SK-N-MC (cell line): ENCODE measurements around the gene FLRT2.

ENCODE experiments used
- DNase-seq: peaks from one replicate; pipeline ENCODE4 v3.0.0-alpha.2; 2011; ENCODE audit warnings: low read depth, low spot score
- H3K27ac ChIP-seq: fragments of 200-600 bp; sonication (generic); 2 replicates; pipeline ENCODE4 v1.5.1; 2016; ENCODE audit warnings: mixed run types
- H3K36me3 ChIP-seq: fragments of 200-600 bp; sonication (generic); 2 replicates; pipeline ENCODE4 v1.6.1; 2017; ENCODE audit warnings: antibody characterized with exemption, low read length, mixed read lengths; ENCODE audit not compliant: insufficient read depth
- H3K4me3 ChIP-seq: fragments of 200-600 bp; sonication (generic); 2 replicates; pipeline ENCODE4 v1.5.1; 2016
- H3K9ac ChIP-seq: fragments of 200-600 bp; sonication (generic); 2 replicates; pipeline ENCODE4 v1.8.0; 2017; ENCODE audit warnings: mixed run types, mixed read lengths; ENCODE audit not compliant: insufficient read length
- H3K9me3 ChIP-seq: fragments of 200-600 bp; sonication (generic); 2 replicates; pipeline ENCODE4 v1.6.1; 2017; ENCODE audit warnings: low read depth, mild to moderate bottlenecking, antibody characterized with exemption, low read length, moderate library complexity, mixed read lengths
- EZH2 ChIP-seq: fragments of 200-600 bp; sonication (generic); IDR thresholded peaks from one replicate; pipeline ENCODE4 v1.6.1; 2017; ENCODE audit warnings: antibody characterized with exemption
- FOXP2 ChIP-seq: optimal IDR thresholded peaks from 2 replicates; pipeline ENCODE3; 2011; ENCODE audit warnings: mild to moderate bottlenecking, moderate library complexity; ENCODE audit not compliant: insufficient read depth; ENCODE audit errors: extremely low read length, control extremely low read depth
- POLR2AphosphoS5 ChIP-seq: IDR thresholded peaks from 2 replicates; pipeline ENCODE4 v1.6.1; 2012; ENCODE audit warnings: mild to moderate bottlenecking, low read depth, low read length, borderline replicate concordance

Gene FLRT2

DNA sequence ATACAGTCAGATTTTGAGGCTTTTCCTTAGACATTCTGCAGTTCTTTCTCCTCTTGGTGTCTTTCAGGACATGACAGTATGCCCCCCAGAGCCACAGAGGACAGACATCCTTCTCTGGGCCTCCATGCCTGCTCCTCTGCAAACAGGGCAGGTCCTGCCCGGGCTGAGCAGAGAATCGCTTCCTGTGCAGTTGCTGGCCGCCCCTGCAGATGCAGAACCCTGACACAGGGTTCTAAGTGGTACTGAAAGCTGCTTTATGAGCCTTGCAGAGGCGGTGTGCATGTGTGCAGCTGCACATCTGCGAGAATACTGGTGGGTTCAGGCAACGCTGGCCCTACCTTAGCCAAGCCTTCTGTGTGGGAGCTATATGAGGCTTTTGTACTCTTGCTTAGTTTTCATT, 54.5 kb downstream of the FLRT2 start:
- 0 out of 2 replicates have a peak overlapping the region, but pooled peaks have one; percentile 58 for H3K27ac ChIP-seq
- H3K9ac ChIP-seq, result no peak overlapping the region
- H3K4me3 ChIP-seq, result no peak overlapping the region
- no peak for TF ChIP-seq POLR2AphosphoS5
- peaks cover 5% of the 10 kb centered on the region; the same call in 1 of the 2 replicates for H3K9me3 ChIP-seq
- peaks cover 81% of the 10 kb centered on the region for H3K36me3 ChIP-seq
- DNase-seq, result no peak

DNA sequence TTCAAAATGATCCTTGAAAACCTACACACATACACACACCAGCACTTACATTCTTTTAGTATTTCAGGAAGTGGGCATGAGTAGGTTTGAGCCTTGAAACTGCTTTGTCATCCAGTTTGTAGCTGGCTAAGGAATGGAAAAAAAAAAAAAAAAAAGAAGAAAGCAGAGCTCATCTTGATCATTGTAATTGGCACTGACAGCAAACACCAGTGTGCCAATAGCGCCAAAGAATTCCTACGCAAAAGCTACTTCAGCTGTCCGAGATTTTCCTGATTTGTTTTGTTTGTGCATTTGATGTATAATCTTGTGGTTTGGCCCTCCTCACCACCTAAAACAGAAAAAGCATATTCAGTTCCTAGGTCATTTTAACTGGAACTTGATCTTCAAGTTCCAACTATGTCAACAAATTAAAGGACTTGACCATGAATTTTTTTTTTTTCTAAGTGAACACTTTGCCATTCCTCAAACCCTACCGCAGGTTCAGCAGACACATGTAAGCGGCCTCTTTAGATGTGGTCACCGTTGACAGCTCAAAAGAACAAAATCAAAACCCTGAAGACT, 57.3 kb downstream of the FLRT2 start:
- H3K27ac ChIP-seq, result peak overlapping the region; percentile 81
- H3K36me3 ChIP-seq, result peaks cover 78% of the 10 kb centered on the region
- TF ChIP-seq EZH2, result no peak
- TF ChIP-seq FOXP2, result no peak
- no peak for TF ChIP-seq POLR2AphosphoS5
- H3K9me3 ChIP-seq, result peaks cover 11% of the 10 kb centered on the region; the same call in 1 of the 2 replicates
- no peak overlapping the region for H3K4me3 ChIP-seq
- no peak for DNase-seq
- no peak overlapping the region for H3K9ac ChIP-seq

DNA sequence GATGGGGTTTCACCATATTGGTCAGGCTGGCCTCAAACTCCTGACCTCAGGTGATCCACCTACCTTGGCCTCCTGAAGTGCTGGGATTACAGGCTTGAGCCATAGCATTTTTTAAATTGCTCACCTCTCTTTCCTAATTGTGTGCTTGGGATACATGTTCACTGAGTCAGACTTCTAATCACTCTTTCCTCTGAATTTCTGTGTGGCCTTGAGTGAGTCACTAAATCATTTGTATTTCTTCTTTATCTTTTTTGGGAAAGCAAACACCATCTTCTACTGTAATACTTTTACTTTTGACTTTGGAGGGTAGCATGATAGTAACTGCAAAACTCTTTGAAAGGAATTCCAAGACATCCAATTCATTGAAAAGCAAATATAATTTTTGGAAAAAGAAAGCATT, 60.8 kb downstream of the FLRT2 start:
- Histone ChIP-seq H3K9ac (no peak overlapping the region), H3K9me3 (peaks cover 11% of the 10 kb centered on the region; the same call in 1 of the 2 replicates), H3K36me3 (peaks cover 67% of the 10 kb centered on the region), H3K4me3 (no peak overlapping the region), H3K27ac (no peak overlapping the region)
- TF ChIP-seq FOXP2 (no peak), POLR2AphosphoS5 (no peak), EZH2 (no peak)
- DNase-seq, result no peak

DNA sequence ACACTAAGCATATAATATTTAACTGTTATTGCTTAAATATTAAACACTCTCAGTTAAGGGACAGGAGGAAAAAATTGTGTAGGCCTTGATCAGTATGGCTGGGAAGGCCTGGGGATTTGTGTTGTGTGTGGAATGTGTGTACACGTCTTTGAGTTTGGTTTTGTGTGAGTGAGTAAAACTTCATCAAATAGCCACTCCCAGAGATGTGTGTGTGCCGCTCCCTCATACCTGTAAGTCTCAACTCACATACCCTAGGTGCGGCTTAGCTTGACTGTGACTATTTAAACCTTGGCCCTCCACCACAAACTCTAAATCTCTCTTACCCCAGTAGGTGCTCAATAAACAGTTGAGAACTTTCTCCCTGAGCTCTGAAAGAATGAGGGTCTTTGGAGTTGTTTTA, 64.3 kb downstream of the FLRT2 start:
- peaks cover 7% of the 10 kb centered on the region; the same call in 1 of the 2 replicates for H3K9me3 ChIP-seq
- no peak overlapping the region for H3K4me3 ChIP-seq
- H3K9ac ChIP-seq, result no peak overlapping the region
- peaks cover 62% of the 10 kb centered on the region for H3K36me3 ChIP-seq
- DNase-seq, result no peak
- TF ChIP-seq EZH2, result no peak
- H3K27ac ChIP-seq, result no peak overlapping the region

DNA sequence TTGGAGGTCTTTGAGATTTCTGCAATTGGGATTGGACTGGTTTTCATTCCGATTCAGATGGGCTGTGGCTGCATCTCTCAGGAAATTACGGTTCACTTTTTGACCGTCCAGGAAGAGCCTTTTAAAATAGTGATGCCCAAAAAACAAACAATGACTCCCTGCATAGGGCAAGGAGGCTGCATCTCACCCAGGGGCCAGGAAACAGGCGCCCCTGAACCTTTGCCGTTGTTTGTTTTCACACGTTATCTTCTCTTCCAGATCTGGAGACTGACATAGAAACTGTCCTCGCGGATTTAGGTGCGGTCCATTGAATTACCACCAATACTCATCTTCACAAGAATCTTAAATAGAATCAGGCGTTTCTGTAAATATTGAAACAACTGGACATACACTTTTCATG, 66.0 kb downstream of the FLRT2 start:
- Histone ChIP-seq H3K9me3 (no peaks in the 10 kb centered on the region), H3K4me3 (no peak overlapping the region), H3K9ac (no peak overlapping the region), H3K27ac (no peak overlapping the region), H3K36me3 (peaks cover 56% of the 10 kb centered on the region)
- no peak for TF ChIP-seq POLR2AphosphoS5
- TF ChIP-seq FOXP2, result no peak
- TF ChIP-seq EZH2, result no peak
- no peak for DNase-seq

DNA sequence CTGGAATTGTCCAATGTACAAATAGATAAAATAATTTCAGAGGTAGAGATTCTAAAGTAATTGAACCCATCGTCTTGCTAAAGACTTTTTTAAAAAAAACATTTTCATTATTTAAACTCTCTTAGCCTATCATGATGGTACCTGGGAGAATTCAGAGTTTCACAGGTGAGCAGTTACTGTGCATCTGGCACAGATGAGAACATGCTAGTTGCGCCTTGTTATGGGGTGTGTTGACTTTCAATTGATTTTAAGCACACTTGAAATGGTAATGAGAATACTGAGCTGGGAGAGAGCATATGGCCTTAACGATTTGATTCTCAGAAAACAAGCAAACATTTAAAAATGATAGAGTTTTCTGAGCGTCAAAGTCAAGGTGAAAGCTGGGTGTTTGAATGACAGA, 66.6 kb downstream of the FLRT2 start:
- Histone ChIP-seq H3K27ac (peak overlapping the region; percentile 30; the same call in 1 of the 2 replicates), H3K9ac (no peak overlapping the region), H3K9me3 (no peaks in the 10 kb centered on the region), H3K36me3 (peaks cover 50% of the 10 kb centered on the region), H3K4me3 (no peak overlapping the region)
- TF ChIP-seq FOXP2, result no peak
- TF ChIP-seq POLR2AphosphoS5, result no peak
- TF ChIP-seq EZH2, result no peak
- no peak for DNase-seq

DNA sequence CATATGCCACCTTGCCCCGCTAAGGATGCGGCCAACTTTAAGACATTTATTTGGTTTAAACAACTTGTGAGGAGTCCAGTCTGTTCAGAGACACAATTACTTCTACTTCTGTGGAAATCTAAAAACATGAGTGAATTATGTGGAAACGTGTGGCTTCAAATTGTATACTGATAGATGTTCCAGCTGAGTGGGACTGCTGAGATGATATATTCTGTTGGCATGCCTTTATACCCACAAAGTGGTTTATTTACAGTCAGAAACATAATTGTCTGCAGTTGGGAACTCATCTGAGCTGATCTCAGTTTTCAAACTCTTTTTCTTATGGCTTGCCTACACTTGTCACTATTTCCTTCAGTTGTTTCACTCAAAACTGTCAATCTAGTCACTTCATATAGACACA, 67.8 kb downstream of the FLRT2 start:
- no peak overlapping the region for H3K4me3 ChIP-seq
- no peaks in the 10 kb centered on the region for H3K9me3 ChIP-seq
- no peak overlapping the region for H3K9ac ChIP-seq
- no peak overlapping the region for H3K27ac ChIP-seq
- no peak for DNase-seq
- peaks cover 58% of the 10 kb centered on the region for H3K36me3 ChIP-seq
- TF ChIP-seq FOXP2, result no peak
- TF ChIP-seq POLR2AphosphoS5, result no peak
- no peak for TF ChIP-seq EZH2

DNA sequence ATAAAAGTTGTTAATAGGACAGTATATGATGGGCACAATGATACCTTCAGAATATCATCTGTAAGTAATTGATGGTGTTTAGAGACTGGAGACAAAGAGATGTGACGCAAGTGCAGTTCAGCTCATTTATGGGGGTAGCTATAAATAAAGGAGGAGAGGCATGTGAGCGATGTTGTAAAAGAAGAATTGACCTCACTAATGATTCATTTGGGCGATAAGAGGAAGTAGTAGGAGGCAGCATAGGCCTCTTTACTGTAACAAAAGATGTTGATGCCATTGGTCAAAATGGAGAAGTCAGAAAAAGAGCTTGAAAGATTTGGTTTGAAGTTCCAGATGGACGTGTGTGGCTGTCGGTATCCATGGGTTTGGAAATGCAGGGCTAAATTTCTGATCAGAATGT, 70.0 kb downstream of the FLRT2 start:
- Histone ChIP-seq H3K4me3 (no peak overlapping the region), H3K27ac (0 out of 2 replicates have a peak overlapping the region, but pooled peaks have one; percentile 16)

DNA sequence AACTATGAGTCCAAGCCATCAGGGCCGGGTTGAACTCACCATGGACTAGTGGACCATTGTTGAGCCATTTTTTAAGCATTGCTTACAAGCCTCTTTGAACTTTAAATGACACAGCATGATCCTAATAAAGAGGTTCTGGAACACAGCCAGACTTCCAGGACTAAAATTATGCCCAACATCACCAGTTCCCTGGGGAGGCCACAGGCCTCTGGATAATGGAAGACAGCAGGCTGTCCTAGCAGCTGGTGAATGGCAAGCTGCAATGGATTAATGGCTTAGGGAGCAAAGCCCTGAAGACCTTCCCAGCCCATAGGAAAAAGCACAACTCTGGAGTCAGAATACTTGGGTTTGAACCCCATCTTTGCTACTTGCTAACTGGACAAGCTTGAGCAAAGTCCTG, 71.3 kb downstream of the FLRT2 start:
- DNase-seq, result peak; percentile 37
- H3K9ac ChIP-seq, result no peak overlapping the region
- peaks cover 61% of the 10 kb centered on the region for H3K36me3 ChIP-seq
- H3K9me3 ChIP-seq, result no peaks in the 10 kb centered on the region
- no peak overlapping the region; the same call in 1 of the 2 replicates for H3K27ac ChIP-seq
- H3K4me3 ChIP-seq, result no peak overlapping the region
- TF ChIP-seq POLR2AphosphoS5 (no peak), FOXP2 (no peak), EZH2 (no peak)

More for the DNA sequence above, 70.0 kb downstream of the FLRT2 start:
- TF ChIP-seq FOXP2, result no peak
- TF ChIP-seq POLR2AphosphoS5, result no peak
- no peak for TF ChIP-seq EZH2
- H3K9me3 ChIP-seq, result no peaks in the 10 kb centered on the region
- H3K36me3 ChIP-seq, result peaks cover 70% of the 10 kb centered on the region
- no peak for DNase-seq
- no peak overlapping the region for H3K9ac ChIP-seq
